ENCODE results near the gene PRR14L.
"Not testable (repeated sequence)": the region's sequence is repeated elsewhere in the genome, so short reads cannot be mapped to it uniquely, and the experiment has no call there.

Gene PRR14L

DNA sequence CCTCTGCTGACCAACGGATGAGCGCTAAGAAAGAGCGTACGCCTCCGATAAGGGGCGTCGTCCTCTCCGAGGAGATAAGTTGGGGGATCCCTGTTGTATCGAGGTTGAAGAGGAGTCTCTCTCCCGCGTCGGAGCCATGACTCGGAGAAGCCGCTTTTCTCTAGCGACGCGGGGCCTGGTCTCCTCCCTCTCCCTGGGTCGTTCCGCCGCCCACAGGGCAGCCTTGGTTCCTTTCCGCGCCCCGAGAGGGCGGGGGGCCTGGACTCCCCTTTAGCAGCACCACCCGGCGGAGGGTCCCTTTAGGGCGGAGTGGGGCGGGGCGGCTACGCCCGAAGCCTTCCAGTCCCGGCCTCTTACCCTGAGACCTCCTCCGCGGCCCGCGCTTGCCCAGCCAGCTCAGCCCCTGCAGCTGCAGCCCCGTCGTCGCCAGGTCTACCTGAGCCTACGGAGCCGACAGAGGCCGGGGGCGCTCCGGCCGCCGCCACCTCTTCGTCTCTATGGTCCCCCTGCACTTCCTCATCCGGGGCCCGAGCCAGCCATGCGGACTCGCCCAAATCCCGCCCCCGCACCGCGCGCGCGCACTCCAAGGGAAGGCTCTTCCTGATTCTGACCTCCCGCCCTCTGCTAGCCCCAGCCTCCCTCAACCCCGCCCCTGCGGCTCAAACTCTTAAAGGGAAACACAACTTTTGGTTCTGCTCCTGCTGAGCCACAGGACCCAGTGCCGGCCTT is at the start of gene PRR14L:
Gene PRR14L, minus strand, starts transcription at position 497 of the 729 bp plus-strand sequence. CDS start 11,272 bp downstream, outside the sequence.
- H3K4me2 ChIP-seq, result peak within 1 kb of the TSS; percentile 97
- H3K9ac ChIP-seq, result peak within 1 kb of the TSS; percentile 98
- peak within 1 kb of the TSS; percentile 96 for H3K27ac ChIP-seq
- H3K4me1 ChIP-seq, result peaks cover 55% of the 10 kb centered on the region
- no peak for TF ChIP-seq Cebpa-rat (IDR thresholded peaks at IDR 0.05)
- H3K9me3 ChIP-seq, result no peaks in the 10 kb centered on the region
- no peaks in the 10 kb centered on the region for H3K27me3 ChIP-seq
- peak within 1 kb of the TSS; percentile 93 for H3K4me3 ChIP-seq
- peaks cover 26% of the 10 kb centered on the region for H4K20me1 ChIP-seq
- peaks cover 31% of the 10 kb centered on the region for H3K36me3 ChIP-seq

- H3K27me3 ChIP-seq, H3K9ac ChIP-seq, H3K4me1 ChIP-seq, H3K27ac ChIP-seq, H4K20me1 ChIP-seq, H3K4me2 ChIP-seq, H3K9me3 ChIP-seq, H3K4me3 ChIP-seq: not testable (repeated sequence)
- H3K36me3 ChIP-seq, result peaks cover 98% of the 10 kb centered on the region
Measured at GRCh38 chr22:31799358-31799757, 49.4 kb upstream of the PRR14L start.

DNA sequence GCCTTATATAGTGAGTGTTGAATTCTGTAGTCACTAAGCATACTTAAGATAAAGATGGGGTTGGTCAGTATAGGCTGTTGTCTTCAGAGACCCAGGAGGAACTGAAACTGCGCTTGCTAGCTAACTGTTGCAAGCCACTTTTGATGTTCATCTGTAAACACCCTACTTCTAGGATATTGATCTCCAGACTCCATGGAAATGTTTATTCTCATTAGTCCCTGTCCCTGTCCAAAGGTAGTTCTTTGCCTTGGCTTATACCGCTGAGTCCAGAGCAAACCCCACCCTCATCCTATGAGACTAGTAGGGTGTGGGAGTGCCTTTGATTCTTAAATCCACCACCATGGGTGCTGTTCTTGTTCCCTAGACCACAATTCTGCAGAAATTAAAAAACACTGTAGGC is 40.3 kb upstream of the PRR14L start:
- H3K9ac ChIP-seq, result peak overlapping the region; percentile 43; the same call in 1 of the 2 replicates
- peak overlapping the region; percentile 80 for H3K4me2 ChIP-seq
- no peaks in the 10 kb centered on the region for H3K27me3 ChIP-seq
- H3K27ac ChIP-seq, result peak overlapping the region; percentile 72
- no peaks in the 10 kb centered on the region for H4K20me1 ChIP-seq
- H3K4me1 ChIP-seq, result peaks cover 47% of the 10 kb centered on the region
- H3K4me3 ChIP-seq, result peak overlapping the region; percentile 39; the same call in 1 of the 2 replicates
- peaks cover 54% of the 10 kb centered on the region for H3K36me3 ChIP-seq
- H3K9me3 ChIP-seq, result no peaks in the 10 kb centered on the region
- no peak for TF ChIP-seq Cebpa-rat (IDR thresholded peaks at IDR 0.05)

DNA sequence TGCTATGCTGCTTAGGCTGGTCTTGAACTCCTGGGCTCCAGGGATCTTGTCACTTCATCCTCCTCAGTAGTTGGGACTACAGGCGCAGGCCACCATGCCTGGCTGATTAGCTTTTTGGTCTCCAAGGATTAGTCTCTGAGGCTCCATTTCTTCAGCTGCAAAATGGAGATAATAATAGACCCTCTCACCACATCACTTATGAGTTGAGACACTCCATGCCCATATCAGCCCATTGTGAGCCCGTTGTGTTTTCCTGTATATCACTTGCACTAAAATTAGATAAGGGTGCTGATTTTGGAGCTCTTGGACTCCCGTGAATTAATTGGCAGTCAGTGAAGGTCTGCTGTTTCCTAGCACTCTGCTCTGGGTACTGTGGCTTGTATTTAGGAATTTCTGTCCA is 39.9 kb upstream of the PRR14L start:
- H3K27ac ChIP-seq, result peak overlapping the region; percentile 72
- H3K9me3 ChIP-seq, result no peaks in the 10 kb centered on the region
- peak overlapping the region; percentile 43; the same call in 1 of the 2 replicates for H3K9ac ChIP-seq
- H3K4me2 ChIP-seq, result peak overlapping the region; percentile 80
- peak overlapping the region; percentile 39; the same call in 1 of the 2 replicates for H3K4me3 ChIP-seq
- H3K27me3 ChIP-seq, result no peaks in the 10 kb centered on the region
- no peaks in the 10 kb centered on the region for H4K20me1 ChIP-seq
- peaks cover 54% of the 10 kb centered on the region for H3K36me3 ChIP-seq
- no peak for TF ChIP-seq Cebpa-rat (IDR thresholded peaks at IDR 0.05)
- peaks cover 47% of the 10 kb centered on the region for H3K4me1 ChIP-seq

GRCh38 chr22:31776231-31776630 is 26.3 kb upstream of the PRR14L start:
- TF ChIP-seq Cebpa-rat (IDR thresholded peaks at IDR 0.05), result no peak
- Histone ChIP-seq H4K20me1 (no peaks in the 10 kb centered on the region), H3K27me3 (no peaks in the 10 kb centered on the region), H3K4me1 (no peaks in the 10 kb centered on the region), H3K27ac (no peak overlapping the region), H3K9me3 (no peaks in the 10 kb centered on the region), H3K36me3 (peaks cover 99% of the 10 kb centered on the region), H3K9ac (no peak overlapping the region), H3K4me2 (no peak overlapping the region), H3K4me3 (no peak overlapping the region)

DNA sequence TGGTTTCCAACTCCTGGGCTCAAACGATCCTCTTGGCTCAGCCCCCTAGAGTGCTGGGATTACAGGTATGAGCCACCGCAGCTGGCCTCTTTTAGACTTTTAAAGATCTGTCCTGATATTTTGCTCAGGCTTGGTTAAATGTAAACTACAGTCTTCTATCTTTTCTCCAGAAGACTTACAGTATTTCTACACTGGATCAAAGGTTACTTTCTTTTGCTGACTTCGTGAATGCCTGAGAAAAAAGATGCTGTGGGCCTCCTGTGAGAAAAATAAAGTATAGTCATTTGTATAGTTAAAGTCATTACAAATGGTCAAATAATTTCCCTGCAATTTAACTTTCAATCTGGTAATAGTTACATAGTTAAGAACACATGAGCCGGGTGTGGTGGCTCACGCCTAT is 23.5 kb upstream of the PRR14L start:
- H3K27me3 ChIP-seq, result no peaks in the 10 kb centered on the region
- no peak overlapping the region for H3K4me2 ChIP-seq
- H3K27ac ChIP-seq, result no peak overlapping the region
- H3K9me3 ChIP-seq, result no peaks in the 10 kb centered on the region
- no peaks in the 10 kb centered on the region for H3K4me1 ChIP-seq
- H4K20me1 ChIP-seq, result no peaks in the 10 kb centered on the region
- peaks cover 100% of the 10 kb centered on the region for H3K36me3 ChIP-seq
- no peak overlapping the region for H3K4me3 ChIP-seq
- TF ChIP-seq Cebpa-rat (IDR thresholded peaks at IDR 0.05), result no peak
- H3K9ac ChIP-seq, result no peak overlapping the region

GRCh38 chr22:31768422-31769059 is 18.6 kb upstream of the PRR14L start:
- Histone ChIP-seq H4K20me1 (no peaks in the 10 kb centered on the region), H3K4me1 (no peaks in the 10 kb centered on the region), H3K27ac (no peak overlapping the region), H3K9me3 (no peaks in the 10 kb centered on the region), H3K27me3 (no peaks in the 10 kb centered on the region), H3K36me3 (peaks cover 98% of the 10 kb centered on the region), H3K4me3 (no peak overlapping the region), H3K9ac (no peak overlapping the region), H3K4me2 (no peak overlapping the region)
- TF ChIP-seq Cebpa-rat (IDR thresholded peaks at IDR 0.05), result no peak

GRCh38 chr22:31764785-31765184 is 14.9 kb upstream of the PRR14L start:
- H3K9ac ChIP-seq, result no peak overlapping the region
- no peak for TF ChIP-seq Cebpa-rat (IDR thresholded peaks at IDR 0.05)
- no peak overlapping the region for H3K4me3 ChIP-seq
- no peak overlapping the region for H3K4me2 ChIP-seq
- no peaks in the 10 kb centered on the region for H3K27me3 ChIP-seq
- H4K20me1 ChIP-seq, result no peaks in the 10 kb centered on the region
- no peaks in the 10 kb centered on the region for H3K4me1 ChIP-seq
- no peaks in the 10 kb centered on the region for H3K9me3 ChIP-seq
- H3K36me3 ChIP-seq, result peaks cover 97% of the 10 kb centered on the region
- no peak overlapping the region for H3K27ac ChIP-seq

DNA sequence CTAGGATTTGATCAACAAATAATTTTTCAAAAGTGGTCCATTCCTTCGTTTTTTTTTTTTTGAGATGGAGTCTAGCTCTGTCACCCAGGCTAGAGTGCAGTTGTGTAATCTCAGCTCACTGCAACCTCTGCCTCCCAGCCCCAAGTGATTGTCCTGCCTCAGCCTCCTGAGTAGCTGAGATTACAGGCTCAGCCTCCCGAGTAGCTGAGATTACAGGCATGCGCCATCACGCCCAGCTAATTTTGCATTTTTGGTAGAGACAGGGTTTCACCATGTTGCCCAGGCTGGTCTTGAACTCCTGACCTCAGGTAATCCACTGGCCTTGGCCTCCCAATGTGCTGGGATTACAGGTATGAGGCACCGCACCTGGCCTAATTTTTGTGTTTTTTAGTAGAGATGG is 8.9 kb upstream of the PRR14L start:
- peaks cover 15% of the 10 kb centered on the region for H3K4me1 ChIP-seq
- not testable (repeated sequence) for H3K9ac ChIP-seq, H3K9me3 ChIP-seq, H3K27ac ChIP-seq, H3K4me2 ChIP-seq, H4K20me1 ChIP-seq, H3K4me3 ChIP-seq, H3K27me3 ChIP-seq
- peaks cover 76% of the 10 kb centered on the region for H3K36me3 ChIP-seq

DNA sequence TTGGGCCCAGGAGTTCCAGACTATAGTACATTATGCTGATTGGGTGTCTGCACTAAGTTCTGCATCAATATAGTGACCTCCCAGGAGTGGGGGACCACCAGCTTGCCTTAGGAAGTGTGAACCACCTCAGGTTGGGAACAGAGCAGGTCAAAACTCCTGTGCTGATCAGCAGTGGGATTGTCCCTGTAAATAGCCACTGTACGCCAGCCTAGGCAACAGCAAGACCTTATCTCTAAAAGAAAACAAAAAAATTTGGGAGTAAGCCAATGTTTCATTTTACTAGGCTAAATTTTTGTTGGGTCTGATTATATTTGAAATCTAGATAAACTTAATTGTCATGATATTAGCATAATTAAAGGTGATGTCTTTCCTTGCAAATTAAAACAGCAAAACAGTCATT is 7.3 kb upstream of the PRR14L start:
- Histone ChIP-seq H3K4me1 (peaks cover 27% of the 10 kb centered on the region), H3K27ac (no peak overlapping the region), H3K9me3 (no peaks in the 10 kb centered on the region), H4K20me1 (no peaks in the 10 kb centered on the region), H3K27me3 (no peaks in the 10 kb centered on the region), H3K4me2 (no peak overlapping the region), H3K4me3 (no peak overlapping the region), H3K9ac (0 out of 2 replicates have a peak overlapping the region, but pooled peaks have one; percentile 29), H3K36me3 (peaks cover 60% of the 10 kb centered on the region)
- no peak for TF ChIP-seq Cebpa-rat (IDR thresholded peaks at IDR 0.05)
